Measurements from ENCODE around the gene HSCB.
"Not testable (repeated sequence)": the region's sequence is repeated elsewhere in the genome, so short reads cannot be mapped to it uniquely, and the experiment has no call there.

The HSCB gene

GRCh38 chr22:28741785-28742561 is at the start of gene HSCB, which contains the start of gene CHEK2:
HSCB (plus strand) TSS chr22:28742039; CDS start chr22:28742096, 57 bp downstream.
CHEK2 (minus strand) TSS chr22:28741820; CDS start chr22:28734721, 7,099 bp downstream.
- peak; percentile 95 for DNase-seq

GRCh38 chr22:28693041-28693760 is 48.6 kb upstream of the HSCB start:
- not testable (repeated sequence) for DNase-seq

GRCh38 chr22:28702891-28703290 is 38.9 kb upstream of the HSCB start:
- DNase-seq, result no peak

- DNase-seq, result no peak
These were observed 38.4 kb upstream of the HSCB start for GRCh38 chr22:28703436-28703835.

- DNase-seq, result no peak
These were observed 35.0 kb upstream of the HSCB start for GRCh38 chr22:28706845-28707244.

- no peak for DNase-seq
These were observed 31.7 kb upstream of the HSCB start for GRCh38 chr22:28710107-28710506.

- DNase-seq, result no peak
These were observed 31.2 kb upstream of the HSCB start for GRCh38 chr22:28710576-28711191.

GRCh38 chr22:28711341-28711740 is 30.5 kb upstream of the HSCB start:
- DNase-seq, result no peak

- no peak for DNase-seq
These were observed 29.7 kb upstream of the HSCB start for GRCh38 chr22:28711820-28712777.

GRCh38 chr22:28714043-28714628 is 27.7 kb upstream of the HSCB start:
- DNase-seq, result no peak

GRCh38 chr22:28715611-28716010 is 26.2 kb upstream of the HSCB start:
- no peak for DNase-seq

GRCh38 chr22:28716686-28717085 is 25.2 kb upstream of the HSCB start:
- no peak for DNase-seq

- no peak for DNase-seq
These were observed 23.8 kb upstream of the HSCB start for GRCh38 chr22:28718044-28718443.

GRCh38 chr22:28728002-28728401 is 13.8 kb upstream of the HSCB start:
- DNase-seq, result no peak

- no peak for DNase-seq
These were observed 13.1 kb upstream of the HSCB start for GRCh38 chr22:28728621-28729313.

GRCh38 chr22:28730179-28730578 is 11.7 kb upstream of the HSCB start:
- DNase-seq, result no peak

GRCh38 chr22:28734393-28734792 is 7.4 kb upstream of the HSCB start:
- DNase-seq, result no peak

GRCh38 chr22:28736301-28737155 is 5.3 kb upstream of the HSCB start:
- DNase-seq, result no peak

- DNase-seq, result no peak
These were observed 4.1 kb upstream of the HSCB start for GRCh38 chr22:28737701-28738100.

GRCh38 chr22:28738876-28739275 is 3.0 kb upstream of the HSCB start:
- DNase-seq, result not testable (repeated sequence)

Measured in activated CD4-positive, alpha-beta T cell treated with anti-CD3 and anti-CD28 coated beads for 1 hour (primary cell).